ENCODE results near the gene DRAXIN.

DRAXIN gene

DNA sequence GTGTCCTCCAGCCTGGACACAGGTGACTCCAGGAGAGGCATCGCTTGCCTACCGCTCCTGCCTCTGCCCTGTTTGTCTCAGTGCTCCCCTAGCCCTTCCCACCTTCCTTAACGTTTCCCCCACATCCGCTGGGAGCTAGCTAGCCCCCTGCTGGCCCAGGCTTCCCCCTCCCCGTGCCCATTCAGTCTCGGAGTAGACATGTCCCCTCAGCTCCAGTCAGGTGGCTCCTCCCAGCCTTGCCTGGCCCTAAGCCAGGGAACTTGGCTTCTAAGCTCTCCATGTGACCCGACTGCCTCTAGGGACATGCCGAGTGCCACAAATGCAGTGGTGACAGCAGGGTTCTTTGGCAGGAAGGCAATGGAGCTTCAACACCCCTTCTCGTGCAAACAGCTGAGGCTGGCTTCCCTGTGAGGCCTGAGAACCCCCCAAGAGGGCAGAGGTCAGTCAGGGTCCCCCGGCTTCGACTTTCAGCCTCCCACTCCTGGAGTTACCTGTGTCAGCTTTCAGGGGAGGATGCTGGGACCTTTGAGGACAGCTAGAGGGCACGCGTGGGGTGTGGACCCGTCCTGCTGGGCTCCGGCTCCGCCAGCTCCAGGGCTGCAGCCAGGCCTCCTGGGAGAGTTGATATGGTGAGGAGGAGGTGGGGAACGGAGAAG lies 16.2 kb downstream of the DRAXIN start:
- no peaks in the 10 kb centered on the region for H3K36me3 ChIP-seq (ENCODE audit: control insufficient read depth in 2 of 2, insufficient read depth in 2 of 2, low read length in 2 of 2)
- no peak overlapping the region for H3K9ac ChIP-seq (ENCODE audit: low read depth in 1 of 2, low read length in 2 of 2)
- no peak overlapping the region for H3K27ac ChIP-seq (ENCODE audit: low read depth in 2 of 2, low read length in 2 of 2)
- H3K4me1 ChIP-seq (ENCODE audit: control insufficient read depth in 2 of 2, insufficient read depth in 2 of 2, low read length in 2 of 2) = peaks cover 0 to 4% of the 10 kb centered on the region in 2 donors
- peaks cover 9 to 17% of the 10 kb centered on the region in 2 donors for H3K27me3 ChIP-seq (ENCODE audit: control insufficient read depth in 2 of 2, insufficient read depth in 2 of 2, low read length in 2 of 2)
- H3K4me3 ChIP-seq (ENCODE audit: low read length in 2 of 2) = no peak overlapping the region
- no peaks in the 10 kb centered on the region for H3K9me3 ChIP-seq (ENCODE audit: control insufficient read depth in 2 of 2, low read length in 2 of 2)

DNA sequence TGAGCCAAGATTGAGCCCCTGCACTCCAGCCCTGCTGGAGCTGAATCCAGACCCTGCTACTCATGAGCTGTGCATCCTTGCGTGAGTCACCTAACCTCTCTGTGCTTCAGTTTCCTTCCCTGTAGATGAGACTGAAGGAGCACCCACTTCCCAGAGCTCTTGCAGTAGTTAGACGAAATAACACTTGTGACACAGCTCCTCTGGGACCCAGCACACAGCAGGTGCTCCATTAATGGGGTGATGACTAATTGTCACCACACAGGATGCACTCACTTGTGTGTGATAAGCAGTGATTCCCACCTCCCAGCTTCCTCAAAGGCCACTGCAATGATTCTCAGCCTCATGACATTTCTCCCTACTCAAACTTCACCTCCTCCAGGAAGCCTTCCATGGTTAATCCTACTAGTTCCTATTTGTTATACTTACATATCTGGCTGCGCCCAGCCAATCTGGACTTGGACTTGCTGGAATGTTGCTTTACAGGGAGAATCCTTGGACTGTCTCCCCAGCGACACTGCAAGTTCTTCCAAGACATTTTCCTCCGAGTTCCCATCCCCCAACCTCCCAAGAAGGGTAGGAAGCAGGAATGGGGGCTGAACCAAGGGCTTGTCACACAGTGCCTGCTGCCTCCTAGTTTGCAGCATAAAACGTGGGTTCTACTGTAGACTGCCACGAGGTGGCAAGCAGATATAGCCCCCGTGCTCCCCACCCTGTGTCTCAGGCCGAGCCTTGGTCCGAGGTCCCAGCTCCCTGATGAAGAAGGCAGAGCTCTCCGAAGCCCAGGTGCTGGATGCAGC lies 17.2 kb downstream of the DRAXIN start:
- Histone ChIP-seq H3K9ac (ENCODE audit: low read depth in 1 of 2, low read length in 2 of 2) (no peak overlapping the region), H3K4me1 (ENCODE audit: control insufficient read depth in 2 of 2, insufficient read depth in 2 of 2, low read length in 2 of 2) (peaks cover 0 to 4% of the 10 kb centered on the region in 2 donors), H3K27me3 (ENCODE audit: control insufficient read depth in 2 of 2, insufficient read depth in 2 of 2, low read length in 2 of 2) (peaks cover 3 to 13% of the 10 kb centered on the region in 2 donors), H3K4me3 (ENCODE audit: low read length in 2 of 2) (no peak overlapping the region), H3K36me3 (ENCODE audit: control insufficient read depth in 2 of 2, insufficient read depth in 2 of 2, low read length in 2 of 2) (no peaks in the 10 kb centered on the region), H3K9me3 (ENCODE audit: control insufficient read depth in 2 of 2, low read length in 2 of 2) (no peaks in the 10 kb centered on the region), H3K27ac (ENCODE audit: low read depth in 2 of 2, low read length in 2 of 2) (no peak overlapping the region)

DNA sequence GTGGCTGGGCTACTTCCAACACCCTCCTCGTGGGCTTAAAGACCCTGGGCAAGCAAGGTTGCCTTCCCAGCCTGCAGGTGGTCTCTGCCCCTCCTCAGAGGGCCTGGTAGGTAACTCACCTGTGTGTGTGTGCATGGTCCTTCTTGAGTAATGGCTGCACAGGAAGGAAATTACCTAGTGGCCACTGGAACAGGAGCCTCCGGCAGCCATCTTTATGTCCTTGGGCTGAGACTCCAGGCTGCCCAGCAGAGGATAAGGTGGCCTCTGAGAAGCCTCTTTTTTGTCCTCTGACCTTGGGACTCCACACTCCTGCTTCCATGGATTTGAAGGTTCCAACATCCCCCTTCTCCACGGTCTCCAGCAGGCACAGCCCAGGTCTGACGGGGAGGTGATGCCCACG lies 20.0 kb downstream of the DRAXIN start:
- no peaks in the 10 kb centered on the region for H3K9me3 ChIP-seq (ENCODE audit: control insufficient read depth in 2 of 2, low read length in 2 of 2)
- no peak overlapping the region for H3K27ac ChIP-seq (ENCODE audit: low read depth in 2 of 2, low read length in 2 of 2)
- H3K36me3 ChIP-seq (ENCODE audit: control insufficient read depth in 2 of 2, insufficient read depth in 2 of 2, low read length in 2 of 2) = no peaks in the 10 kb centered on the region
- H3K4me3 ChIP-seq (ENCODE audit: low read length in 2 of 2) = no peak overlapping the region
- H3K4me1 ChIP-seq (ENCODE audit: control insufficient read depth in 2 of 2, insufficient read depth in 2 of 2, low read length in 2 of 2) = peaks cover 0 to 4% of the 10 kb centered on the region in 2 donors
- H3K27me3 ChIP-seq (ENCODE audit: control insufficient read depth in 2 of 2, insufficient read depth in 2 of 2, low read length in 2 of 2) = peaks cover 0 to 3% of the 10 kb centered on the region in 2 donors
- no peak overlapping the region for H3K9ac ChIP-seq (ENCODE audit: low read depth in 1 of 2, low read length in 2 of 2)

DNA sequence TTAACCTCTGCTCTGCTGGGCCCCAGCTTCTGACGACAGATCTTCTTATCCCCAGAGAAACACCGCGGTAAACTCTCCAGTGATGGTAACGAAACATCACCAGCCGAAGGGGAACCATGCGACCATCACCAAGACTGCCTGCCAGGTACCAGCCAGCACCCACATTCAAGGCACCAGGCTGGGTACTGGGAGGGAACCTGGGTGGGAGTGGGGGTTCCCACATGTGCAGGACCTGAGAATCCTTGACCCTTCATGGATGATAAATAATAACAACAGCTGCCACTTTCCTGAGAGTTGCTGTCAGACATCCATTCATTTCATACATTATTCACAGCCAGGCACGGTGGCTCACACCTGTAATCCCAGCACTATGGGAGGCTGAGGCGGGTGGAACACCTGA lies 20.8 kb downstream of the DRAXIN start:
- no peaks in the 10 kb centered on the region for H3K9me3 ChIP-seq (ENCODE audit: control insufficient read depth in 2 of 2, low read length in 2 of 2)
- H3K27ac ChIP-seq (ENCODE audit: low read depth in 2 of 2, low read length in 2 of 2) = no peak overlapping the region
- no peaks in the 10 kb centered on the region for H3K36me3 ChIP-seq (ENCODE audit: control insufficient read depth in 2 of 2, insufficient read depth in 2 of 2, low read length in 2 of 2)
- peaks cover 0 to 3% of the 10 kb centered on the region in 2 donors for H3K27me3 ChIP-seq (ENCODE audit: control insufficient read depth in 2 of 2, insufficient read depth in 2 of 2, low read length in 2 of 2)
- no peak overlapping the region for H3K9ac ChIP-seq (ENCODE audit: low read depth in 1 of 2, low read length in 2 of 2)
- no peak overlapping the region for H3K4me3 ChIP-seq (ENCODE audit: low read length in 2 of 2)
- peaks cover 0 to 4% of the 10 kb centered on the region in 2 donors for H3K4me1 ChIP-seq (ENCODE audit: control insufficient read depth in 2 of 2, insufficient read depth in 2 of 2, low read length in 2 of 2)

DNA sequence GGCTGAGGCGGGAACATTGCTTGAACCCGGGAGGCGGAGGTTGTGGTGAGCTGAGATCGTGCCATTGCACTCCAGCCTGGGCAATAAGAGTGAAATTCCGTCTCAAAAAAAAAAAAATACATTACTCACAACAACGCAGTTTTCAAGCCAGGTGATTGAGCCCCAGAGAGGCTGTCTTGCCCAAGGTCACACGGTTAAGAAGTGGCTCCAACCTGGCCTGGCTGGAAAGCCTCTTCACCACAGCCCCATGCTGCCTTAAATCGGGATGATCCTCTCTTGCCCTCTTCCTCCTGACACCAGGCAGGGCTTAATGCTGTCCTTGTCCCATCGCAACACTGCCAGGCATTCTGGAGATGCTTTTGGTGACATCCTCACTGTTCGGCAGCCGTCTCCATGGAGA lies 21.6 kb downstream of the DRAXIN start:
- Histone ChIP-seq H3K36me3 (ENCODE audit: control insufficient read depth in 2 of 2, insufficient read depth in 2 of 2, low read length in 2 of 2) (no peaks in the 10 kb centered on the region), H3K4me1 (ENCODE audit: control insufficient read depth in 2 of 2, insufficient read depth in 2 of 2, low read length in 2 of 2) (no peaks in the 10 kb centered on the region), H3K27me3 (ENCODE audit: control insufficient read depth in 2 of 2, insufficient read depth in 2 of 2, low read length in 2 of 2) (peaks cover 0 to 3% of the 10 kb centered on the region in 2 donors), H3K9me3 (ENCODE audit: control insufficient read depth in 2 of 2, low read length in 2 of 2) (no peaks in the 10 kb centered on the region), H3K9ac (ENCODE audit: low read depth in 1 of 2, low read length in 2 of 2) (no peak overlapping the region), H3K4me3 (ENCODE audit: low read length in 2 of 2) (no peak overlapping the region), H3K27ac (ENCODE audit: low read depth in 2 of 2, low read length in 2 of 2) (no peak overlapping the region)

DNA sequence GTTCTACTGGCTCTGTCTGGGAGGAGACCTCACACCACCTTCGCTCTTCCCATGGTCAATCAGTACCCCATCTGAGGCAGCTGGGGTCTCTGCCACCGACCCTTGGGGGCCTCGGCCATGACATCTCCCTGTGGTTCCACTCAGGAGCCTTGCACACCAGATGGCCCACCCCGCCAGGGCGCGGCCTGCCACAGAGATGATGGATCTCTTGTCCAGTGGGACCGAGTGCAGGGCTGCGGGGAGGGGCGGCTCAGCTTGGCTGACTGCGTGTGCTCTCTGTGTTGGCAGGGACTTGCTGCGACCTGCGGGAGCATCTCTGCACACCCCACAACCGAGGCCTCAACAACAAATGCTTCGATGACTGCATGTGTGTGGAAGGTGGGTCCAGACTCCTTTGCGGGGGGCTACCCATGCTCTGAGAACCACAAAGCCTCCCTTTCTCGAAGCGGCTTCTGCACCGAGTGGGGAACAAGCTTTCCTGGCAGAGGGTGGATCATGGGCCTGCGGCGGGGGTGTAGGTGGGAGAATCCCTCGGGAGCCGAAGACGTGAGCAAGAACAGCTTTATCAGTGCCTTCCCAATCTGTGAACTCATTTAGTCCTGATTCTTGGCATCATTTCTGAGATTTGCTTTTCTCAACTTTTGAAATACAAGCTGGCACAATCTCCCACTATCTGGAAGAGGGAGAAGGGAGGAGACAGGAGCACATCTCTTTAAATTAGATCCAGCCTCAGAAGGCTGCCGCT lies 23.5 kb downstream of the DRAXIN start:
- Histone ChIP-seq H3K9ac (ENCODE audit: low read depth in 1 of 2, low read length in 2 of 2) (no peak overlapping the region), H3K9me3 (ENCODE audit: control insufficient read depth in 2 of 2, low read length in 2 of 2) (no peaks in the 10 kb centered on the region), H3K27ac (ENCODE audit: low read depth in 2 of 2, low read length in 2 of 2) (no peak overlapping the region), H3K4me3 (ENCODE audit: low read length in 2 of 2) (no peak overlapping the region), H3K27me3 (ENCODE audit: control insufficient read depth in 2 of 2, insufficient read depth in 2 of 2, low read length in 2 of 2) (peaks cover 0 to 3% of the 10 kb centered on the region in 2 donors), H3K4me1 (ENCODE audit: control insufficient read depth in 2 of 2, insufficient read depth in 2 of 2, low read length in 2 of 2) (peaks cover 0 to 5% of the 10 kb centered on the region in 2 donors), H3K36me3 (ENCODE audit: control insufficient read depth in 2 of 2, insufficient read depth in 2 of 2, low read length in 2 of 2) (no peaks in the 10 kb centered on the region)

DNA sequence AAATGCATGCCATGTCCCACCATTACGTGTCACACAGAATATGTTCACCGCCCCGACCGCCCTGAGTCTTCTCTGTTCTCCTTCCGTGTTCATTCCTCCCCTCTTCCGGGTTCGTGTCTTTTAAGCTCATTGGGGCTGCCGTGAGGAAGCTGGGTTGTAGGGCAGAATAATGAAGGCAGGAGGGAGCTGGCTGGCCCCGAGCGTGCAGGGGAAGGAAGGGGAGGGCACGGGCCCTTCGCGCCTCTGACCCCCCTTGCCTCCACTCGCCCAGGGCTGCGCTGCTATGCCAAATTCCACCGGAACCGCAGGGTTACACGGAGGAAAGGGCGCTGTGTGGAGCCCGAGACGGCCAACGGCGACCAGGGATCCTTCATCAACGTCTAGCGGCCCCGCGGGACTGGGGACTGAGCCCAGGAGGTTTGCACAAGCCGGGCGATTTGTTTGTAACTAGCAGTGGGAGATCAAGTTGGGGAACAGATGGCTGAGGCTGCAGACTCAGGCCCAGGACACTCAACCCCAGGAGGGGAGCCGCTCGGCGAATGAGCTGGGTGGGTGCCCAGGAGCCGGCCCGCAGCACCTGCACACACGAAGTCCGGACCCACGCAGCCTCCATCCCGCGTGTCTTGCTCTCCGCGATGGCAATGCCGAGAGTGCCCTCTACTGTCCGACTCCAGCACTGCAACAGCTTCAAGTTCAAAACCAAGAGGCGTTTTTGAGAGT lies 28.0 kb downstream of the DRAXIN start:
- Histone ChIP-seq H3K27ac (ENCODE audit: low read depth in 2 of 2, low read length in 2 of 2) (peak overlapping the region; percentile 23 to 81), H3K9ac (ENCODE audit: low read depth in 1 of 2, low read length in 2 of 2) (peak overlapping the region; percentile 68 to 72)

DNA sequence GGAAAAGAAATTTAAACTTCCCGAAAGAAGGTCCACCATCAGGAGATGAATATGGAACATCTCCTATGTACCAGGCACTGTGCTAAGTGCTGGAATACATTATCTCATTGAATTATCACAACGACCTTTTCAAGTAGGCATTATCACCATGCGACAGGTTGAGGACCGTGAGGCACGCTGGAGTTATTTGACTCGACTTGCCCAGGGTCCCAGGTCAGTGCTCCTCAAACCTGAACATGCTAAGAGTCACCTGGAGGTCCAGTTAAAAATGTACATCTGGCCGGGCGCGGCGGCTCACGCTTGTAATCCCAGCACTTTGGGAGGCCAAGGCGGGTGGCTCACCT lies 28.5 kb downstream of the DRAXIN start:
- Histone ChIP-seq H3K27ac (ENCODE audit: low read depth in 2 of 2, low read length in 2 of 2) (no peak overlapping the region), H3K4me3 (ENCODE audit: low read length in 2 of 2) (peak overlapping the region in 1 of 2 donors; percentile 74), H3K4me1 (ENCODE audit: control insufficient read depth in 2 of 2, insufficient read depth in 2 of 2, low read length in 2 of 2) (peaks cover 0 to 5% of the 10 kb centered on the region in 2 donors), H3K36me3 (ENCODE audit: control insufficient read depth in 2 of 2, insufficient read depth in 2 of 2, low read length in 2 of 2) (no peaks in the 10 kb centered on the region), H3K9ac (ENCODE audit: low read depth in 1 of 2, low read length in 2 of 2) (no peak overlapping the region), H3K27me3 (ENCODE audit: control insufficient read depth in 2 of 2, insufficient read depth in 2 of 2, low read length in 2 of 2) (no peaks in the 10 kb centered on the region), H3K9me3 (ENCODE audit: control insufficient read depth in 2 of 2, low read length in 2 of 2) (no peaks in the 10 kb centered on the region)

More for the DNA sequence above, 28.0 kb downstream of the DRAXIN start:
- Histone ChIP-seq H3K27me3 (ENCODE audit: control insufficient read depth in 2 of 2, insufficient read depth in 2 of 2, low read length in 2 of 2) (no peaks in the 10 kb centered on the region), H3K4me1 (ENCODE audit: control insufficient read depth in 2 of 2, insufficient read depth in 2 of 2, low read length in 2 of 2) (peaks cover 0 to 5% of the 10 kb centered on the region in 2 donors), H3K36me3 (ENCODE audit: control insufficient read depth in 2 of 2, insufficient read depth in 2 of 2, low read length in 2 of 2) (no peaks in the 10 kb centered on the region), H3K4me3 (ENCODE audit: low read length in 2 of 2) (peak overlapping the region; percentile 70 to 74), H3K9me3 (ENCODE audit: control insufficient read depth in 2 of 2, low read length in 2 of 2) (no peaks in the 10 kb centered on the region)

DNA sequence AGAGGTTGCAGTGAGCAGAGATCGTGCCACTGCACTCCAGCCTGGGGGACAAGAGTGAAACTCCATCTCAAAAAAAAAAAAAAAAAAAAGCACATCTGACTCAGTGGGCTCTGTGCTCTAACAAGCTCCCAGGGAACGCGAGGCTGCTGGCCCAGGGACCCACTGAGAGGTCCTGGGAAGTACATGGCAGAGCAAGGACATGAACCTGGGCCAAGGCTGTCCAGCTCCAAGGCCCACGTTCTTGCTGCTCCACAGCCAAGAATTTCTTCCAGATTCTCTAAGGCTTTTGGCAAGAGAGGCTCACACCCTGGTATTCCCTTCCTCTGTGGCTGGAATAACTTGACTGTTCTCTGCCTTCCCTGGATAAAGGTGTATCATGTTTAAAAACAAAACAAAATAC lies 29.0 kb downstream of the DRAXIN start:
- no peaks in the 10 kb centered on the region for H3K9me3 ChIP-seq (ENCODE audit: control insufficient read depth in 2 of 2, low read length in 2 of 2)
- no peaks in the 10 kb centered on the region for H3K27me3 ChIP-seq (ENCODE audit: control insufficient read depth in 2 of 2, insufficient read depth in 2 of 2, low read length in 2 of 2)
- no peak overlapping the region for H3K9ac ChIP-seq (ENCODE audit: low read depth in 1 of 2, low read length in 2 of 2)
- peaks cover 0 to 5% of the 10 kb centered on the region in 2 donors for H3K4me1 ChIP-seq (ENCODE audit: control insufficient read depth in 2 of 2, insufficient read depth in 2 of 2, low read length in 2 of 2)
- H3K4me3 ChIP-seq (ENCODE audit: low read length in 2 of 2) = no peak overlapping the region
- no peak overlapping the region for H3K27ac ChIP-seq (ENCODE audit: low read depth in 2 of 2, low read length in 2 of 2)
- no peaks in the 10 kb centered on the region for H3K36me3 ChIP-seq (ENCODE audit: control insufficient read depth in 2 of 2, insufficient read depth in 2 of 2, low read length in 2 of 2)

Measured in mucosa of rectum (tissue), 2 donors.